ENCODE results near the gene MDN1. TPM values are rescaled to one million over a fixed set of nuclear protein-coding genes. Genes with fewer than 3 reads are reported as not detected.
"Not testable (repeated sequence)": the region's sequence is repeated elsewhere in the genome, so short reads cannot be mapped to it uniquely, and the experiment has no call there.

The MDN1 gene
- total and polyA plus RNA-seq, 8 donors = 15.6 to 27.5 (median 18.1) TPM

GRCh38 chr6:89640804-89641203 lies 178.8 kb downstream of the MDN1 start:
- Histone ChIP-seq H3K9me3 (no peaks in the 10 kb centered on the region), H3K27ac (no peak overlapping the region), H3K27me3 (no peaks in the 10 kb centered on the region), H3K36me3 (peaks cover 0 to 9% (median 6%) of the 10 kb centered on the region in 3 donors), H3K4me1 (peaks cover 0 to 13% (median 7%) of the 10 kb centered on the region in 3 donors), H3K4me3 (no peak overlapping the region)
- no peak for TF ChIP-seq CTCF (IDR thresholded peaks at IDR 0.05)
- intact Hi-C loops (cut with DNase I) = no loop called here
- DNase-seq (no peak), ATAC-seq (no peak), FAIRE-seq (no peak)
- 88% methylated on average over 4 of the region's 4 CpGs for WGBS, 2 donors

GRCh38 chr6:89638320-89639195 lies 181.0 kb downstream of the MDN1 start, which contains the start of gene LYRM2:
TSS of gene LYRM2 (minus strand) at chr6:89638747. CDS start at chr6:89638716, 31 bp downstream.
- FAIRE-seq (no peak), DNase-seq (peak; percentile 95 to 98 (median 96)), ATAC-seq (peak; percentile 98 to 100 (median 99))
- Histone ChIP-seq H3K4me1 (peaks cover 0 to 13% (median 7%) of the 10 kb centered on the region in 3 donors), H3K4me3 (peak within 1 kb of the TSS; percentile 32 to 80 (median 63)), H3K9me3 (no peaks in the 10 kb centered on the region), H3K36me3 (peaks cover 0 to 10% (median 0%) of the 10 kb centered on the region in 3 donors), H3K27ac (peak within 1 kb of the TSS; percentile 83 to 89 (median 86)), H3K27me3 (no peaks in the 10 kb centered on the region)
- no peak for TF ChIP-seq CTCF (IDR thresholded peaks at IDR 0.05)
- 2% methylated on average over 58 of the region's 58 CpGs for WGBS, 2 donors
- intact Hi-C loops (cut with DNase I) = no loop called here

- Histone ChIP-seq H3K9me3 (no peaks in the 10 kb centered on the region), H3K27ac (peak overlapping the region; percentile 83 to 89 (median 86)), H3K27me3 (no peaks in the 10 kb centered on the region), H3K4me1 (peaks cover 0 to 13% (median 7%) of the 10 kb centered on the region in 3 donors), H3K4me3 (peak overlapping the region; percentile 32 to 80 (median 63)), H3K36me3 (peaks cover 0 to 10% (median 0%) of the 10 kb centered on the region in 3 donors)
- peak in 3 of 4 donors; percentile 4 to 10 (median 5) for ATAC-seq
- intact Hi-C loops (cut with DNase I) = no loop called here
- DNase-seq = peak in 1 of 6 donors; percentile 13
- 7% methylated on average over 7 of the region's 7 CpGs for WGBS, 2 donors
- no peak for FAIRE-seq
- no peak for TF ChIP-seq CTCF (IDR thresholded peaks at IDR 0.05)
Measured at GRCh38 chr6:89637960-89638319, 181.7 kb downstream of the MDN1 start.

GRCh38 chr6:89636412-89636811 lies 183.2 kb downstream of the MDN1 start:
- WGBS, 2 donors = 96 to 98% methylated on average over 3 of the region's 3 CpGs
- H3K4me3 ChIP-seq; DNase-seq; intact Hi-C loops (cut with DNase I); H3K27ac ChIP-seq; ATAC-seq; H3K9me3 ChIP-seq; H3K36me3 ChIP-seq; H3K27me3 ChIP-seq; FAIRE-seq: not testable (repeated sequence)
- H3K4me1 ChIP-seq = peaks cover 0 to 13% (median 7%) of the 10 kb centered on the region in 3 donors

GRCh38 chr6:89630488-89630887 lies 189.1 kb downstream of the MDN1 start:
- intact Hi-C loops (cut with DNase I) = no loop called here
- Histone ChIP-seq H3K4me3 (no peak overlapping the region), H3K36me3 (peaks cover 0 to 7% (median 0%) of the 10 kb centered on the region in 3 donors), H3K27ac (no peak overlapping the region), H3K27me3 (no peaks in the 10 kb centered on the region), H3K9me3 (no peaks in the 10 kb centered on the region), H3K4me1 (no peaks in the 10 kb centered on the region)
- DNase-seq = peak in 4 of 6 donors; percentile 19 to 46 (median 30)
- TF ChIP-seq CTCF (IDR thresholded peaks at IDR 0.05) = no peak
- WGBS, 2 donors = 53 to 63% methylated on average over 9 of the region's 9 CpGs
- no peak for FAIRE-seq
- peak in 3 of 4 donors; percentile 40 to 68 (median 44) for ATAC-seq
